Mesenchymal stem cell (in vitro differentiated cells and primary cell): ENCODE results near the gene AVPI1.
"Not testable (repeated sequence)": the region's sequence is repeated elsewhere in the genome, so short reads cannot be mapped to it uniquely, and the experiment has no call there.

Experiments used
- DNase-seq: peaks from one replicate; pipeline ENCODE4 v3.0.0-alpha.2; 2013
- H2AFZ ChIP-seq: one replicate; pipeline ENCODE4 v1.6.1; 2013; ENCODE audit warnings: low read depth, mild to moderate bottlenecking, control low read depth, inconsistent platforms, low read length, moderate library complexity
- H2AK5ac ChIP-seq: 2 replicates; pipeline ENCODE4 v1.6.1; 2013; ENCODE audit warnings: low read length, moderate library complexity, mild to moderate bottlenecking, inconsistent platforms; ENCODE audit not compliant: severe bottlenecking
- H2BK120ac ChIP-seq: one replicate; pipeline ENCODE4 v1.6.1; 2013; ENCODE audit warnings: low read depth, mild to moderate bottlenecking, inconsistent platforms, low read length, moderate library complexity
- H2BK12ac ChIP-seq, 2 experiments: one replicate each; pipeline ENCODE4 v1.6.1; 2013; ENCODE audit warnings: inconsistent platforms in 2 of 2, low read length in 2 of 2, mild to moderate bottlenecking in 2 of 2, moderate library complexity in 2 of 2, control low read depth in 1 of 2
- H2BK15ac ChIP-seq: one replicate; pipeline ENCODE4 v1.6.1; 2013; ENCODE audit warnings: mild to moderate bottlenecking, low read depth, inconsistent platforms; ENCODE audit not compliant: poor library complexity, severe bottlenecking
- H2BK5ac ChIP-seq: 2 replicates; pipeline ENCODE4 v1.6.1; 2013; ENCODE audit warnings: low read depth, mild to moderate bottlenecking, low read length, control low read depth, inconsistent platforms; ENCODE audit not compliant: poor library complexity, severe bottlenecking
- H3K14ac ChIP-seq, 2 experiments: one replicate each; pipeline ENCODE4 v1.6.1; 2013; ENCODE audit warnings: inconsistent platforms in 2 of 2, low read length in 2 of 2, control low read depth in 1 of 2, mild to moderate bottlenecking in 1 of 2, moderate library complexity in 1 of 2
- H3K18ac ChIP-seq, 2 experiments: one replicate each; pipeline ENCODE4 v1.6.1; 2013; ENCODE audit warnings: inconsistent platforms in 2 of 2, low read length in 2 of 2, control low read depth in 1 of 2, low read depth in 1 of 2, mild to moderate bottlenecking in 1 of 2
- H3K23ac ChIP-seq, 2 experiments: one replicate each; pipeline ENCODE4 v1.6.1; 2013; ENCODE audit warnings: inconsistent platforms in 2 of 2, low read length in 2 of 2, mild to moderate bottlenecking in 2 of 2, moderate library complexity in 2 of 2, control low read depth in 1 of 2
- H3K27ac ChIP-seq: 2 replicates; pipeline ENCODE4 v1.5.1; 2013; ENCODE audit warnings: mild to moderate bottlenecking, moderate library complexity, low read length, control low read depth, inconsistent platforms; ENCODE audit not compliant: poor library complexity, severe bottlenecking
- H3K27me3 ChIP-seq, 2 experiments: 2 replicates each; pipeline versions ENCODE4 v1.6.1 to v1.7.0; 2013; ENCODE audit warnings: low read length in 2 of 2, mild to moderate bottlenecking in 2 of 2, moderate library complexity in 2 of 2, control low read depth in 1 of 2, inconsistent platforms in 1 of 2; ENCODE audit not compliant: control insufficient read depth in 1 of 2, insufficient read depth in 1 of 2
- H3K36me3 ChIP-seq, 2 experiments: 2 replicates each; pipeline versions ENCODE4 v1.6.1 to v1.7.0; 2013; ENCODE audit warnings: low read length in 2 of 2, control low read depth in 1 of 2, inconsistent platforms in 1 of 2, low read depth in 1 of 2, mild to moderate bottlenecking in 1 of 2; ENCODE audit not compliant: insufficient read depth in 2 of 2, control insufficient read depth in 1 of 2
- H3K4ac ChIP-seq, 2 experiments: one replicate each; pipeline ENCODE4 v1.6.1; 2013; ENCODE audit warnings: inconsistent platforms in 2 of 2, low read length in 2 of 2, mild to moderate bottlenecking in 2 of 2, moderate library complexity in 2 of 2, control low read depth in 1 of 2, low read depth in 1 of 2
- H3K4me1 ChIP-seq: 2 replicates; pipeline ENCODE4 v1.6.1; 2013; ENCODE audit warnings: low read depth, low read length, control low read depth; ENCODE audit not compliant: control insufficient read depth, insufficient read depth
- H3K4me2 ChIP-seq: 2 replicates; pipeline ENCODE4 v1.6.1; 2013; ENCODE audit warnings: low read length, mild to moderate bottlenecking, inconsistent platforms; ENCODE audit not compliant: poor library complexity, severe bottlenecking
- H3K4me3 ChIP-seq, 2 experiments: 2 replicates each; pipeline versions ENCODE4 v1.5.1 to v1.7.0; 2013; ENCODE audit warnings: low read length in 2 of 2, mild to moderate bottlenecking in 2 of 2, control low read depth in 1 of 2, low read depth in 1 of 2; ENCODE audit not compliant: insufficient read depth in 1 of 2
- H3K79me1 ChIP-seq: replicated peaks from 2 replicates; pipeline ENCODE4 v1.6.1; 2013; ENCODE audit warnings: mild to moderate bottlenecking, control low read depth, low read length, inconsistent platforms; ENCODE audit not compliant: poor library complexity, severe bottlenecking
- H3K9ac ChIP-seq: 2 replicates; pipeline ENCODE4 v1.7.0; 2013; ENCODE audit warnings: mild to moderate bottlenecking, low read length, moderate library complexity
- H3K9me3 ChIP-seq: 2 replicates; pipeline ENCODE4 v1.7.0; 2013; ENCODE audit warnings: mild to moderate bottlenecking, low read length; ENCODE audit not compliant: control insufficient read depth
- H4K8ac ChIP-seq: one replicate; pipeline ENCODE4 v1.6.1; 2013; ENCODE audit warnings: inconsistent platforms, mild to moderate bottlenecking, low read length, moderate library complexity
- H4K91ac ChIP-seq: one replicate; pipeline ENCODE4 v1.6.1; 2013; ENCODE audit warnings: mild to moderate bottlenecking, low read length, inconsistent platforms
- WGBS: methylation state at CpG from one replicate; pipeline ENCODE4 v1.1.7; 2013; ENCODE audit warnings: mixed read lengths; 5-methylcytosine and 5-hydroxymethylcytosine counted together

Gene AVPI1

DNA sequence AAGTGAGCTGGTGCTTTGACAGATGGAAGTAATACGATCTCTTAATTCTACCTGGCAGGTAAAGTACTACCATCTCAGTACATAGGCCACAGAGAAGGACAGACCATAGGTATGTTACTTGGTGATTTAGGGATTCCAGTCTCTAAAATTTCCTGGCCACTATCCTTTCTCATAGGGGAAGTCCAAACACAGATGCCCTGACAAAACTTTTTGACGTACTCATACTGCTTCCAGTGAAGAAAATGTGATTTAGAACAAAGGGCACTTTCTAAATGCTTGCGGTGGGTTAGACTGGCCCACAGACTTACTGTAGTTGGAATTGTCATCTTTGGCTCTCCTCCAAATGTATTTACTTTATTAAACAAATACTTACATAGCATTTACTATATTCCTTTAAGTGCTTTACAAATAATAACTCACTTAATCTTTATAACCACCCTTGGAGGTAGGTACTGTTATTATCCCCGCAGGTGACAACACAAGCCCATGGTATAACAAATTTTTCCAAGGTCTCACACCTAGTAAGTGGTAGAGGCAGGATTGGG, 43.5 kb downstream of the AVPI1 start:
- H2BK15ac ChIP-seq, result no peak overlapping the region
- H3K4me2 ChIP-seq, result no peak overlapping the region
- H3K27ac ChIP-seq, result no peak overlapping the region
- no peak overlapping the region for H3K23ac ChIP-seq
- H2AK5ac ChIP-seq, result no peak overlapping the region
- H2AFZ ChIP-seq, result no peak overlapping the region
- peaks cover 5% of the 10 kb centered on the region for H3K4me1 ChIP-seq
- no peak overlapping the region for H4K91ac ChIP-seq
- H3K18ac ChIP-seq, result no peak overlapping the region
- H3K79me1 ChIP-seq, result peaks cover 10% of the 10 kb centered on the region
- H3K14ac ChIP-seq, result no peak overlapping the region
- no peak overlapping the region for H3K4ac ChIP-seq
- H2BK5ac ChIP-seq, result no peak overlapping the region
- DNase-seq, result no peak
- H3K36me3 ChIP-seq, result peaks cover 8 to 37% of the 10 kb centered on the region in 2 experiments
- no peaks in the 10 kb centered on the region for H3K27me3 ChIP-seq
- peak overlapping the region; percentile 1 for H3K9ac ChIP-seq
- peak overlapping the region in 1 of 2 experiments; percentile 95 for H3K4me3 ChIP-seq
- no peak overlapping the region for H2BK120ac ChIP-seq
- no peak overlapping the region for H4K8ac ChIP-seq
- 100% methylated on average over 3 of the region's 4 CpGs for WGBS
- no peaks in the 10 kb centered on the region for H3K9me3 ChIP-seq
- H2BK12ac ChIP-seq, result no peak overlapping the region

DNA sequence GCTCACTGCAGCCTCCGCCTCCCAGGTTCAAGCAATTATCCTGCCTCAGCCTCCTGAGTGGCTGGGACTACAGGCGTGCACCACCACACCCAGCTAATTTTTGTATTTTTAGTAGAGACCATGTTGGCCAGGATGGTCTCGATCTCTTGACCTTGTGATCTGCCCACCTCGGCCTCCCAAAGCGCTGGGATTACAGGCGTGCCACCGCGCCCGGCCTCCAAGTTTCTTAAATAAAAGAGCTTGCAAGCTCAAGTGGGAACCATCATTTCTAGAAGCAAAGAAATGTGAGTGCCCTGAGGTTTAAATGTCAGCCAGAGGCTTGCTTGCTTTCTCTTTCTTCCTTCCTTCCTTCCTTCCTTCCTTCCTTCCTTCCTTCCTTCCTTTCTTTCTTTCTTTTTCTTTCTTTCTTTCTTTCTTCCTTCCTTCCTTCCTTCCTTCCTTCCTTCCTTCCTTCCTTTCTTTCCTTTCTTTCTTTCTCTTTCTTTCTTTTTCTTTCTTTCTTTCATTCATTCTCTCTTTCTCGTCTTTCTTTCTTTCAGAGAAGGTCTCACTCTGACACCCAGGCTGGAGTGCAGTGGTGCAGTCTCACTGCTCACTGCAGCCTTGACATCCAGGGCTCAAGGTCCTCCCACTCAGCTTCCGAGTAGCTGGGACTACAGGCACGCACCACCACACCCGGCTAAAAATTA, 44.4 kb downstream of the AVPI1 start:
- H2AK5ac ChIP-seq, H2AFZ ChIP-seq, H4K91ac ChIP-seq, H3K4ac ChIP-seq, H3K27ac ChIP-seq, H3K4me1 ChIP-seq, H2BK120ac ChIP-seq, DNase-seq, H3K14ac ChIP-seq, H3K27me3 ChIP-seq, H3K4me2 ChIP-seq, H2BK12ac ChIP-seq, H3K18ac ChIP-seq, H3K9me3 ChIP-seq, H3K23ac ChIP-seq, H2BK5ac ChIP-seq, H4K8ac ChIP-seq, H2BK15ac ChIP-seq: not testable (repeated sequence)
- peak overlapping the region in 1 of 2 experiments; percentile 95 for H3K4me3 ChIP-seq
- H3K79me1 ChIP-seq, result peaks cover 10% of the 10 kb centered on the region
- peaks cover 8 to 34% of the 10 kb centered on the region in 2 experiments for H3K36me3 ChIP-seq
- peak overlapping the region; percentile 98 for H3K9ac ChIP-seq
- 97% methylated on average over 13 of the region's 13 CpGs for WGBS

DNA sequence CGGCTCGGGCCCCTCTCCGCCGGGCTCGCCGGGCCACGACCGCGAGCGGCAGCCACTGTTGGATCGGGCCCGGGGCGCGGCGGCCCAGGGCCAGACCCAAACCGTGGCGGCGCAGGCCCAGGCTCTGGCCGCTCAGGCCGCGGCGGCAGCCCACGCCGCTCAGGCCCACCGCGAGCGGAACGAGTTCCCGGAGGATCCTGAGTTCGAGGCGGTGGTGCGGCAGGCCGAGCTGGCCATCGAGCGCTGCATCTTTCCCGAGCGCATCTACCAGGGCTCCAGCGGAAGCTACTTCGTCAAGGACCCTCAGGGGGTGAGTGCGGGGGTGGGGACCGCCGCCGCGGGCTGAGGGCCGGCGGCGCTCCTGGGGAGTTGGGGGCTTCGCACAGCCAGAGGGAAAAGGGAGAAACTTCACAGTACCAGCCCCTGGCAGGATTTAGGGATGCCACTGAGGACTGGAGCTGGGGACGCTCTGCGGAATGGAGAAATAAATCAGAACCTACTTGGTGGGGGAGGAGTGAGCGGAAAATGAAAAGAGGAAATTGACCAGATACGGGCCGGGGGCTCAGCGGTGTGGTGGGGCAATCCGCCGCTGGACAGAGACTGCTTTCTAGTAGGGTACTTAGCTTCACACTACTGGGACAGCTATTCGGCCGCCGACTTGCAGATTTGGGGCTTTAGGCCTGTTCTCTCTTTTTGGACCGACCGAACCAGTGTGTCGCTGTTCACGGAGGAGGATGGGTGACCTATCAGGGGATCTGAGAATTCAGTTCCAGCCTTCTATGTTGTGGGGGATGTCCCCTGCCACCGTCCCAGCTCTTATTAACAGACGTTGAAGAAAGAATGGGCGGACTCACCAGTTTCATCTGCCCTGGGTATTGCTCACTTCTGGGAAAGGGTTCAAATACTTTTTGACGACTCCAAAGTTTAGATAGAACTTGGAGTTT, 45.9 kb downstream of the AVPI1 start:
- Histone ChIP-seq H3K9me3 (no peaks in the 10 kb centered on the region), H3K4ac (peak overlapping the region in 1 of 2 experiments; percentile 47), H3K23ac (peak overlapping the region; percentile 20 to 99), H2BK120ac (no peak overlapping the region), H3K4me2 (peak overlapping the region; percentile 86), H3K27me3 (no peaks in the 10 kb centered on the region), H3K9ac (peak overlapping the region; percentile 98), H4K91ac (peak overlapping the region; percentile 34), H4K8ac (no peak overlapping the region), H3K14ac (peak overlapping the region in 1 of 2 experiments; percentile 78), H2BK5ac (no peak overlapping the region), H2AFZ (peak overlapping the region; percentile 83), H3K4me3 (peak overlapping the region; percentile 95), H2BK15ac (peak overlapping the region; percentile 57), H3K4me1 (peaks cover 3% of the 10 kb centered on the region), H3K27ac (peak overlapping the region; percentile 48), H2AK5ac (no peak overlapping the region), H2BK12ac (peak overlapping the region in 1 of 2 experiments; percentile 47), H3K18ac (peak overlapping the region; percentile 54 to 58), H3K36me3 (peaks cover 4 to 24% of the 10 kb centered on the region in 2 experiments), H3K79me1 (peaks cover 10% of the 10 kb centered on the region)
- DNase-seq, result peak; percentile 60
- WGBS, result 1% methylated on average over 65 of the region's 67 CpGs
